Cardiac fibroblast (primary cell): ENCODE data around the gene TTBK1.

ENCODE experiments used
- DNase-seq, 2 donors: peaks; one replicate each; pipeline versions ENCODE4 v3.0.0 to v3.0.0-alpha.2; 2010; ENCODE audit warnings: low read depth in 2 of 2
- H3K4me3 ChIP-seq, 2 donors: replicated peaks in 1 of 2; 1 replicate in 1 of 2; 2 replicates in 1 of 2; pipeline ENCODE4 v1.5.1; 2011; ENCODE audit warnings: low read depth in 2 of 2, low read length in 2 of 2, mild to moderate bottlenecking in 2 of 2, moderate library complexity in 1 of 2
- TF ChIP-seq, protein P1 (sequence below): IDR thresholded peaks from one replicate; pipeline ENCODE4 v1.5.1; 2011; ENCODE audit warnings: low read depth, mild to moderate bottlenecking, low read length, inconsistent platforms

Gene TTBK1

DNA sequence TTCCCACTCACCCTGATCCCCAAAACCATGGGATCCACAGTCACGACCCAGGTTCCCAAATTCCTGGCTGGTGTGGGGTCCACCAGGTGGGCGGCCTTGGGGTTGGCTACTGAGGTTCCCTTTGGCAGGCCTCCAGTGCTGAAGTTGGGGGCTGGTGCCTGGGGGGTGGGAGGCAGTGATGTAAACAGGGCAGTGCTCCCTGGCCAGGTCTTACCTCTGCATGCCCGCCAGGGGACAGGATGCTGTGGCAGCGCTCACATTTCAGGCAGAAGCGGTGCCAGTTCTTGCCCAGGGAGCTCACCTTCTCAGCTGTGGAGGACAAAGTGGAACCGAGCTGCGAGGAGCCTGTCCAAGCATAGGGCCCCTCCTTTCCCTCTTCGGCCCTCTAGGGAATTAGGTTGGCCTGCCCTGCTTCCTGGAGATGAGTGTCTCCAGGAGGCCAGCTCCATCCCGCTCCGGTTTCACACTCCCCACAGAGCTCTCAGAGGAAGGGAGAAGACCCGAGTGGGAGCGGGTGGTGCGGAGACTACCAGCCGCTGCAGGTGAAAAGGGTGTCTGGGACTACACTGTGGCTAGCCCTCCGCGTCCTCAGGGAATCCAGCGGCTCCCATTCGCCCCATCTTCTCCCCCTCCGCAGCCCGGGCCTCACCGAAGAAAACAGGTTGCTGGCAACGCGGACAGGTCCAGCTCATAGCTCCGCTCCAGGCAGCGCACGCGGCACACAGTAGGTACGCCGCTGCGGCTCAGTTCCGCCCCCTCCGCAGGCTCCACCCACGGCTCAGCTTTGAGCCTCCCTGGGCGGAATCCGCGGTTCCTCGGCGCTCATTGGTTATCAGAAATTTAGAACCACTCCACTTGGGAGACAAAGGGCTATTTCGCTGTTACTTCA lies 65.1 kb downstream of the TTBK1 start, which contains the start of gene CRIP3:
TSS of gene CRIP3 (minus strand) at position 726 of the 889 bp plus-strand sequence. CDS start at position 692, 34 bp downstream.
- DNase-seq, result peak; percentile 65 to 75
- TF ChIP-seq, protein P1, sequence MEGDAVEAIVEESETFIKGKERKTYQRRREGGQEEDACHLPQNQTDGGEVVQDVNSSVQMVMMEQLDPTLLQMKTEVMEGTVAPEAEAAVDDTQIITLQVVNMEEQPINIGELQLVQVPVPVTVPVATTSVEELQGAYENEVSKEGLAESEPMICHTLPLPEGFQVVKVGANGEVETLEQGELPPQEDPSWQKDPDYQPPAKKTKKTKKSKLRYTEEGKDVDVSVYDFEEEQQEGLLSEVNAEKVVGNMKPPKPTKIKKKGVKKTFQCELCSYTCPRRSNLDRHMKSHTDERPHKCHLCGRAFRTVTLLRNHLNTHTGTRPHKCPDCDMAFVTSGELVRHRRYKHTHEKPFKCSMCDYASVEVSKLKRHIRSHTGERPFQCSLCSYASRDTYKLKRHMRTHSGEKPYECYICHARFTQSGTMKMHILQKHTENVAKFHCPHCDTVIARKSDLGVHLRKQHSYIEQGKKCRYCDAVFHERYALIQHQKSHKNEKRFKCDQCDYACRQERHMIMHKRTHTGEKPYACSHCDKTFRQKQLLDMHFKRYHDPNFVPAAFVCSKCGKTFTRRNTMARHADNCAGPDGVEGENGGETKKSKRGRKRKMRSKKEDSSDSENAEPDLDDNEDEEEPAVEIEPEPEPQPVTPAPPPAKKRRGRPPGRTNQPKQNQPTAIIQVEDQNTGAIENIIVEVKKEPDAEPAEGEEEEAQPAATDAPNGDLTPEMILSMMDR, result peak; percentile 47
- peak within 1 kb of the TSS; percentile 36 to 41 for H3K4me3 ChIP-seq

DNA sequence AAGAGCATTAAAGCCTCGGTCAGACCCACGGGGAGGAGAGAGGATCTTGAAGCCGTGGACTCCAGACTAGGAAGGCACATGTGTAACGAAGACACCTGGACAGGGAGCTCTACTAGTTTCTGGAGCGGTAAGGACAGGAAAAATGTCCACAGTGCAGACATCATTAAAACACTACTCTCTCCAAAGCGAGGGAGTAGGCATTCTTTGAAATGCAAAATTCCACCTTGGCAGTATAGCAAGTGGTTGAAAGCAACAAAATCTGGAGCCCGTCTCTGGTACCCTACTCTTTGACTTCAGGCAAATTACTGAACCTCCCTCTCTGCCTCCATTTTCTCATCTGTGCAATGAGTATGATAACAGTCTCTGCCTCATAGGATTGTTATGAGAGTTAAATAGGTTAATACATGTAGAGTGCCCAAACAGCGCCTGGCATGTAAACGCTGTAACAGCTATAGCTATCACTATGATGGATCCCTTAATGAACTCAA lies 65.8 kb downstream of the TTBK1 start:
- H3K4me3 ChIP-seq, result peak overlapping the region in 1 of 2 donors; percentile 36
- TF ChIP-seq, protein P1, result no peak
- DNase-seq, result no peak

DNA sequence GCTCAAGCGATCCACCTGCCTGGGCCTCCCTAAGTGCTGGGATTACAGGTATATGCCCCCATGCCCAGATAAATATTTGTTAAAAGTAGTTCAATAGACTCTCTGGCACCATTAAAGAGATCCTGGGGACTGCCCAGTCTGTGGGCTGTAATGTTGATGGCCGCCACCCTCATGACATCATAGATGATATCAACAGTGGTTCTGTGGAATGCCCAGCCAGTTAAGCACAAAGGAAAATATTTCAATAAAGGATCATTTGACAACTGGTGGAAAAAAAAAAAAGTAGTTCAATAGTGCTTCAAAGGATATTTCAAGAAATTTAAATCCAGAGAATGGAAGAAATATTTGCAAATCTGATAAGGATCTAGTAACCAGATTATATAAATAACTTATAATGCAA lies 66.9 kb downstream of the TTBK1 start:
- H3K4me3 ChIP-seq, result no peak overlapping the region
- TF ChIP-seq, protein P1, result no peak
- no peak for DNase-seq

DNA sequence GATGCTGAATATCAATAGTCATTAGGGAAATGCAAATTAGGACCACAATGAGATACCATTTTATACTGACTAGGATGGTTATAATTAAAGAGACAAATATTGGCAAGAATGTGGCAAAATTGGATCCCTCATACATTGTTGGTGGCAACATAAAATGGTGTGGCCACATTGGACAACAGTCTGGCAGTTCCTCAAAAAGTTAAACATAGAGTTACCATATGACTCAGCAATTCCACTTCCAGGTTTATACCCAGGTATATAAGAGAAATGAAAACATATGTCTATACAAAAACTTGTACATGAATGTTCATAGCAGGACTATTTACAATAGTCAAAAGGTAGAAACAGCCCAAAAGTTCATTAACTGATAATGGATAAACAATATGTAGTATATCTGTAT lies 67.3 kb downstream of the TTBK1 start:
- TF ChIP-seq, protein P1, result no peak
- no peak for DNase-seq
- no peak overlapping the region for H3K4me3 ChIP-seq

DNA sequence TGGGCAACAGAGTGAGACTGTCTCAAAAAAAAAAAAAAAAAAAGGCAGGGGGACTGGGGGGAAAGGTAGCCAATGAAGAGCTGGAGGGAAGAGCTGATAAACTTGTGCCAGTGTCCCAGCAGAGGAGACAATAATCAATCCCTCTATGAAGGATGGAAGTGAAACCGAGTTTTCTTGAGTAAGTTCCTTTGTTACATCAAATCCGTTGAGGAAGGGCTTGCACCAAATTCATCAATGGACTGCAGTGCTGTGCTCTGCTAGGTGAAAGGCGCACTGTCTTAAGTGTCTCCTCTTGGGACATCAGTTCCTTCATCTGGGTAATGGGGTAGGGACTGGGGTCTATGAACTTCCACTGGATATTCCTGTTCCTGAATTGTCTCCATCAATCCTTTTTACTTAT lies 68.4 kb downstream of the TTBK1 start:
- no peak for DNase-seq
- no peak overlapping the region for H3K4me3 ChIP-seq
- TF ChIP-seq, protein P1, result no peak

DNA sequence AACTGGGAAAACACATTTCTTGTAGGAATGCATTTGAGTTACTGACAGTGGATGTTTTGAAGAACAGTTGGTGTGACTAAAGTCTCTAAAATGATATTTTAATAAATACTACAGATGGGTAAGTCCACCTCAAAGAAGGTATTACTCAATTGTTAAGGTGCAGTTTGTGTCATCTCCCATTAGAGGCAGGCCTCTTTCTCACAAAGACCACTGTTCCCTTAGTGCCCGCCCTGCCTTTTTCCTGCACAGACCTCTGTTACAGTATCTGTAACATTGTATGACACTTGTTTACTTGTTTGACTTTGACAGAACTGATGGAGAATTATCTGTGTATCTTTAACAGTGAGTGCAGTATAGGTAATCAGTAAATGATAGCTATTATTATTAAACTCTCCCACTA lies 70.5 kb downstream of the TTBK1 start:
- DNase-seq, result no peak
- H3K4me3 ChIP-seq, result no peak overlapping the region
- TF ChIP-seq, protein P1, result no peak
